ENCODE measurements around the gene SMIM24. TPM values are rescaled to one million over a fixed set of nuclear protein-coding genes. Genes with fewer than 3 reads are reported as not detected.

The SMIM24 gene
- total and polyA plus RNA-seq, 9 of the 15 experiments (the other 6 are each of a cell fraction or from before 2014, with no cell fraction given), result 0.45 to 12.3 (median 1.4) TPM; not detected in 1

DNA sequence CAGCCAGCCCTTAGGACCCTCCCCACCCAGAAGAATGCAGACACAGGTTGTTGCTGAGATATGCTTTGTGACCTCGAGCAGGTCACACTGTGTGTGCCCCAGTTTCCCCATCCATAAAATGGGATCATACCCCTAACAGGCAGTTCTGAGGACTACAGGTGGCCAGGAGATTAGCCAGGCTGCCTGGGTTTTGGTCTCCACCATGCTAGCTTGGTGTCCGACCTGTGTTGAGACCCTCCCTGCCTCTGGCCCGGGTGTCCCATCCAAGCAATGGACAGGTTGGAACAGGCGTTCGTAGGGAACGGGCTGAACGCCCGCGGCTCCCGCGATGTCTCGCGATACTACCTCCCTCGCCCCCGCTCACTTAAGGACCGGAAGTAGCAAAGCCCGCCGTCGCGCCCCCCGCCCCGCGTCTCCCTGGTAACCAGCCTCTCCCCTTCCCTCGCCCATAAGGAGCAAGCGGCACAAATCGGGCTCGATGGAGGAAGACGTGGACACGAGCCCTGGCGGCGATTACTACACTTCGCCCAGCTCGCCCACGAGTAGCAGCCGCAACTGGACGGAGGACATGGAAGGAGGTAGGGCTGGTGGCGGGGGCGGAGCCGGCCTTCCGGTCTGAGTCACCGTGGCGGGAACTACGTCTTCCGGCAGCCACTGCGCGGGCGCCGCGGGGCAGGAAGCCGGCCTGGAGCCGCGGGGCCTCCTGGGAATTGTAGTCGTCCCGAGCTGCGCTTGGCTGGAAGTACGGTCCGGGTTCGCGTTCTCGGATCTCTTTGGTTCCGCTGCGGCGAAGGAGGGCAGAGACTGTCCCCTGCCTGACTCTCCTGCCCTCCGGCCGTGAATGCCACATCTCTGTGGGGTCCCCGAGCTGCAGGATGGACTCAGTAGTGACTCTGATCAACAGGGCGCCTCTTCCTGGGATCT, 45.4 kb downstream of the SMIM24 start (continued):
- TF ChIP-seq, protein P1, sequence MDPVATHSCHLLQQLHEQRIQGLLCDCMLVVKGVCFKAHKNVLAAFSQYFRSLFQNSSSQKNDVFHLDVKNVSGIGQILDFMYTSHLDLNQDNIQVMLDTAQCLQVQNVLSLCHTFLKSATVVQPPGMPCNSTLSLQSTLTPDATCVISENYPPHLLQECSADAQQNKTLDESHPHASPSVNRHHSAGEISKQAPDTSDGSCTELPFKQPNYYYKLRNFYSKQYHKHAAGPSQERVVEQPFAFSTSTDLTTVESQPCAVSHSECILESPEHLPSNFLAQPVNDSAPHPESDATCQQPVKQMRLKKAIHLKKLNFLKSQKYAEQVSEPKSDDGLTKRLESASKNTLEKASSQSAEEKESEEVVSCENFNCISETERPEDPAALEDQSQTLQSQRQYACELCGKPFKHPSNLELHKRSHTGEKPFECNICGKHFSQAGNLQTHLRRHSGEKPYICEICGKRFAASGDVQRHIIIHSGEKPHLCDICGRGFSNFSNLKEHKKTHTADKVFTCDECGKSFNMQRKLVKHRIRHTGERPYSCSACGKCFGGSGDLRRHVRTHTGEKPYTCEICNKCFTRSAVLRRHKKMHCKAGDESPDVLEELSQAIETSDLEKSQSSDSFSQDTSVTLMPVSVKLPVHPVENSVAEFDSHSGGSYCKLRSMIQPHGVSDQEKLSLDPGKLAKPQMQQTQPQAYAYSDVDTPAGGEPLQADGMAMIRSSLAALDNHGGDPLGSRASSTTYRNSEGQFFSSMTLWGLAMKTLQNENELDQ (CRISPR knock-in tag; IDR thresholded peaks at IDR 0.05; ENCODE audit: borderline replicate concordance), result 0 out of 2 replicates have a peak, but pooled peaks have one; percentile 78
- TF ChIP-seq CBX8 (IDR thresholded peaks at IDR 0.05; ENCODE audit: borderline replicate concordance, extremely low read depth, low read depth, low read length, poor library complexity, severe bottlenecking) (no peak), NFE2L1 (tag; IDR thresholded peaks at IDR 0.05; ENCODE audit: borderline replicate concordance, low read depth) (no peak), ESRRB (CRISPR knock-in tag; IDR thresholded peaks at IDR 0.05; ENCODE audit: borderline replicate concordance) (no peak), MAFK (IDR thresholded peaks at IDR 0.05; ENCODE audit: low read length) (no peak), ZNF561 (CRISPR knock-in tag; conservative IDR thresholded peaks at IDR 0.05) (no peak), TSC22D4 (tag; IDR thresholded peaks at IDR 0.05) (no peak), KDM4B (IDR thresholded peaks at IDR 0.05; ENCODE audit: borderline replicate concordance in 2 of 2, low read depth in 1 of 2) (peak in 1 of 2 experiments; percentile 91; a peak in 1 of 4 replicates), ETV5 (CRISPR knock-in tag; IDR thresholded peaks at IDR 0.05; ENCODE audit: low read depth) (peak; percentile 97), ZNF175 (CRISPR knock-in tag; IDR thresholded peaks at IDR 0.05; ENCODE audit: low read depth) (peak; percentile 83; the same call in 1 of the 2 replicates)
- TF ChIP-seq, protein P2, sequence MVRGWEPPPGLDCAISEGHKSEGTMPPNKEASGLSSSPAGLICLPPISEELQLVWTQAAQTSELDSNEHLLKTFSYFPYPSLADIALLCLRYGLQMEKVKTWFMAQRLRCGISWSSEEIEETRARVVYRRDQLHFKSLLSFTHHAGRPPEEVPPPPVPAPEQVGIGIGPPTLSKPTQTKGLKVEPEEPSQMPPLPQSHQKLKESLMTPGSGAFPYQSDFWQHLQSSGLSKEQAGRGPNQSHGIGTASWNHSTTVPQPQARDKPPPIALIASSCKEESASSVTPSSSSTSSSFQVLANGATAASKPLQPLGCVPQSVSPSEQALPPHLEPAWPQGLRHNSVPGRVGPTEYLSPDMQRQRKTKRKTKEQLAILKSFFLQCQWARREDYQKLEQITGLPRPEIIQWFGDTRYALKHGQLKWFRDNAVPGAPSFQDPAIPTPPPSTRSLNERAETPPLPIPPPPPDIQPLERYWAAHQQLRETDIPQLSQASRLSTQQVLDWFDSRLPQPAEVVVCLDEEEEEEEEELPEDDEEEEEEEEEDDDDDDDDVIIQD (CRISPR knock-in tag; IDR thresholded peaks at IDR 0.05), result no peak
- TF ChIP-seq, protein P3, sequence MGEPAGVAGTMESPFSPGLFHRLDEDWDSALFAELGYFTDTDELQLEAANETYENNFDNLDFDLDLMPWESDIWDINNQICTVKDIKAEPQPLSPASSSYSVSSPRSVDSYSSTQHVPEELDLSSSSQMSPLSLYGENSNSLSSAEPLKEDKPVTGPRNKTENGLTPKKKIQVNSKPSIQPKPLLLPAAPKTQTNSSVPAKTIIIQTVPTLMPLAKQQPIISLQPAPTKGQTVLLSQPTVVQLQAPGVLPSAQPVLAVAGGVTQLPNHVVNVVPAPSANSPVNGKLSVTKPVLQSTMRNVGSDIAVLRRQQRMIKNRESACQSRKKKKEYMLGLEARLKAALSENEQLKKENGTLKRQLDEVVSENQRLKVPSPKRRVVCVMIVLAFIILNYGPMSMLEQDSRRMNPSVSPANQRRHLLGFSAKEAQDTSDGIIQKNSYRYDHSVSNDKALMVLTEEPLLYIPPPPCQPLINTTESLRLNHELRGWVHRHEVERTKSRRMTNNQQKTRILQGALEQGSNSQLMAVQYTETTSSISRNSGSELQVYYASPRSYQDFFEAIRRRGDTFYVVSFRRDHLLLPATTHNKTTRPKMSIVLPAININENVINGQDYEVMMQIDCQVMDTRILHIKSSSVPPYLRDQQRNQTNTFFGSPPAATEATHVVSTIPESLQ (CRISPR knock-in tag; IDR thresholded peaks at IDR 0.05), result no peak
- TF ChIP-seq, protein P4, sequence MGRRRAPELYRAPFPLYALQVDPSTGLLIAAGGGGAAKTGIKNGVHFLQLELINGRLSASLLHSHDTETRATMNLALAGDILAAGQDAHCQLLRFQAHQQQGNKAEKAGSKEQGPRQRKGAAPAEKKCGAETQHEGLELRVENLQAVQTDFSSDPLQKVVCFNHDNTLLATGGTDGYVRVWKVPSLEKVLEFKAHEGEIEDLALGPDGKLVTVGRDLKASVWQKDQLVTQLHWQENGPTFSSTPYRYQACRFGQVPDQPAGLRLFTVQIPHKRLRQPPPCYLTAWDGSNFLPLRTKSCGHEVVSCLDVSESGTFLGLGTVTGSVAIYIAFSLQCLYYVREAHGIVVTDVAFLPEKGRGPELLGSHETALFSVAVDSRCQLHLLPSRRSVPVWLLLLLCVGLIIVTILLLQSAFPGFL (CRISPR knock-in tag; IDR thresholded peaks at IDR 0.05), result 0 out of 2 replicates have a peak, but pooled peaks have one; percentile 62
- TF ChIP-seq, protein P5, sequence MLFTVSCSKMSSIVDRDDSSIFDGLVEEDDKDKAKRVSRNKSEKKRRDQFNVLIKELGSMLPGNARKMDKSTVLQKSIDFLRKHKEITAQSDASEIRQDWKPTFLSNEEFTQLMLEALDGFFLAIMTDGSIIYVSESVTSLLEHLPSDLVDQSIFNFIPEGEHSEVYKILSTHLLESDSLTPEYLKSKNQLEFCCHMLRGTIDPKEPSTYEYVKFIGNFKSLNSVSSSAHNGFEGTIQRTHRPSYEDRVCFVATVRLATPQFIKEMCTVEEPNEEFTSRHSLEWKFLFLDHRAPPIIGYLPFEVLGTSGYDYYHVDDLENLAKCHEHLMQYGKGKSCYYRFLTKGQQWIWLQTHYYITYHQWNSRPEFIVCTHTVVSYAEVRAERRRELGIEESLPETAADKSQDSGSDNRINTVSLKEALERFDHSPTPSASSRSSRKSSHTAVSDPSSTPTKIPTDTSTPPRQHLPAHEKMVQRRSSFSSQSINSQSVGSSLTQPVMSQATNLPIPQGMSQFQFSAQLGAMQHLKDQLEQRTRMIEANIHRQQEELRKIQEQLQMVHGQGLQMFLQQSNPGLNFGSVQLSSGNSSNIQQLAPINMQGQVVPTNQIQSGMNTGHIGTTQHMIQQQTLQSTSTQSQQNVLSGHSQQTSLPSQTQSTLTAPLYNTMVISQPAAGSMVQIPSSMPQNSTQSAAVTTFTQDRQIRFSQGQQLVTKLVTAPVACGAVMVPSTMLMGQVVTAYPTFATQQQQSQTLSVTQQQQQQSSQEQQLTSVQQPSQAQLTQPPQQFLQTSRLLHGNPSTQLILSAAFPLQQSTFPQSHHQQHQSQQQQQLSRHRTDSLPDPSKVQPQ (CRISPR knock-in tag; IDR thresholded peaks at IDR 0.05; ENCODE audit: borderline replicate concordance), result no peak
